PFSK-1 (cell line): ENCODE results near the gene IL7R.

Experiments
- FOXP2 ChIP-seq: optimal IDR thresholded peaks from 2 replicates; pipeline ENCODE3; 2011; ENCODE audit warnings: borderline replicate concordance, control low read depth, inconsistent platforms; ENCODE audit not compliant: insufficient read depth; ENCODE audit errors: extremely low read length, extremely low read depth
- POLR2AphosphoS5 ChIP-seq: IDR thresholded peaks from 2 replicates; pipeline ENCODE4 v1.6.1; 2012; ENCODE audit warnings: low read depth, mild to moderate bottlenecking, control low read depth, low read length, moderate library complexity
- REST ChIP-seq, 2 experiments: IDR thresholded peaks; 2 replicates each; pipeline versions ENCODE4 v1.6.1 to v1.8.0; 2011 to 2012; ENCODE audit warnings: low read depth in 2 of 2, low read length in 2 of 2, control low read depth in 1 of 2, inconsistent platforms in 1 of 2, mild to moderate bottlenecking in 1 of 2, moderate library complexity in 1 of 2; ENCODE audit not compliant: insufficient read depth in 1 of 2
- SIN3A ChIP-seq: IDR thresholded peaks from 2 replicates; pipeline ENCODE4 v1.6.1; 2012; ENCODE audit warnings: mild to moderate bottlenecking, low read length, moderate library complexity, borderline replicate concordance; ENCODE audit not compliant: insufficient read depth
- TAF1 ChIP-seq: IDR thresholded peaks from 2 replicates; pipeline ENCODE4 v1.6.1; 2012; ENCODE audit warnings: low read length, control low read depth, borderline replicate concordance; ENCODE audit not compliant: insufficient read depth

Gene IL7R

GRCh38 chr5:35855187-35855586 is 1.5 kb upstream of the IL7R start:
- no peak for TF ChIP-seq POLR2AphosphoS5
- TF ChIP-seq TAF1: no peak
- no peak for TF ChIP-seq FOXP2
- no peak for TF ChIP-seq SIN3A
- no peak for TF ChIP-seq REST (IDR thresholded peaks at IDR 0.05; ENCODE audit: insufficient read depth in 1 of 2, low read depth in 2 of 2, low read length in 2 of 2)

GRCh38 chr5:35857606-35858205 is 1.0 kb downstream of the IL7R start:
- TF ChIP-seq FOXP2 (no peak), TAF1 (no peak), REST (IDR thresholded peaks at IDR 0.05; ENCODE audit: insufficient read depth in 1 of 2, low read depth in 2 of 2, low read length in 2 of 2) (no peak), POLR2AphosphoS5 (no peak), SIN3A (0 out of 2 replicates have a peak, but pooled peaks have one; percentile 31)

DNA sequence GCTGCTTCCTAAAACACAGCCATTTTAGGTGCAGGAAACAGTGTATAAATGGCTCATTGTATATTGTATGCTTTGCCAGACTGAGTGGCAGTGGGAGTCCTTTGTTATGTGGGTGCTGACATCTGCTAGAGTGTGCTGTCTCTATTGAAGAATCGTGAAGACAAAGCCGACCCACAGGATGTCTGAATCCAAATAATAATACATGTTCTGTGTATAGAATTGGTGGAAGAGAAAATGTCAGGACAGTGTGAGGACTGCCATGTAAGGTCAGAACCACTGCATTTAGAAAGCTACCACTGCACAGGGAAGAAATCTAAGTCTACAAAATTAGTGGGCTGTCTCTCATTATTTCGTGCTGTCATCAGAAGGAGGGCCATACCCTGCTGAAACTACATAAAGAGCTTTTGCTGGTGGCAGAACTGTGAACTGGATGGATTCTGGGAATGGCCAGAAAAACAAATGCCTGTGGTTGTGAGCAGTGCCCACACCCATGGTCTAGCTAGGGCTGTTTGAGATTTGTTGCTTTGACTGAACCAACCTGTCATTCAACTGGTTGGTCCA is 2.5 kb downstream of the IL7R start:
- TF ChIP-seq TAF1 (no peak), SIN3A (peak; percentile 40; the same call in 1 of the 2 replicates), POLR2AphosphoS5 (no peak), REST (IDR thresholded peaks at IDR 0.05; ENCODE audit: insufficient read depth in 1 of 2, low read depth in 2 of 2, low read length in 2 of 2) (no peak), FOXP2 (no peak)

- TF ChIP-seq REST (IDR thresholded peaks at IDR 0.05; ENCODE audit: insufficient read depth in 1 of 2, low read depth in 2 of 2, low read length in 2 of 2): no peak
- TF ChIP-seq FOXP2: no peak
- TF ChIP-seq SIN3A: no peak
- no peak for TF ChIP-seq TAF1
- no peak for TF ChIP-seq POLR2AphosphoS5
Measured at GRCh38 chr5:35860686-35861085, 4.0 kb downstream of the IL7R start.

DNA sequence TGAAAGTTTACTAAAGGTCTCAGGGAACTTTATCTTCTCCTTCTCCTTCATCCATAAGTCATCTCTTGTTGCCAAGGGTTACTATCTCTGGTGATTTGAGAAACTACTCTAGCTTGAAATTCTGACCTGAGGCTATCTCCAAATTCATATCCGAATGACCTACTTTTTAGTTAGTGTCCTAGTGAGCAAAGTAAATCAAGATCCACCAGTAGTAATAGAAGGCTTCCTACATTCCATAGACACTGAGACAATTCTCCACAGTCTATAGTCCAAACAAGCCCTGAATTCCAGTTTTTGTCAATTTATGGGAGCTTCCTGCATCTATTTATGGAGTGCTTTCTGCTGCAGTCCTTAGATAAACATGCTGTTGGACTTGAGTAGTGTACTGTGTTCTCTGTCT is 5.0 kb downstream of the IL7R start:
- TF ChIP-seq TAF1: no peak
- no peak for TF ChIP-seq POLR2AphosphoS5
- TF ChIP-seq REST (IDR thresholded peaks at IDR 0.05; ENCODE audit: insufficient read depth in 1 of 2, low read depth in 2 of 2, low read length in 2 of 2): no peak
- no peak for TF ChIP-seq SIN3A
- TF ChIP-seq FOXP2: no peak
